ENCODE measurements around the gene MAX.

MAX gene

DNA sequence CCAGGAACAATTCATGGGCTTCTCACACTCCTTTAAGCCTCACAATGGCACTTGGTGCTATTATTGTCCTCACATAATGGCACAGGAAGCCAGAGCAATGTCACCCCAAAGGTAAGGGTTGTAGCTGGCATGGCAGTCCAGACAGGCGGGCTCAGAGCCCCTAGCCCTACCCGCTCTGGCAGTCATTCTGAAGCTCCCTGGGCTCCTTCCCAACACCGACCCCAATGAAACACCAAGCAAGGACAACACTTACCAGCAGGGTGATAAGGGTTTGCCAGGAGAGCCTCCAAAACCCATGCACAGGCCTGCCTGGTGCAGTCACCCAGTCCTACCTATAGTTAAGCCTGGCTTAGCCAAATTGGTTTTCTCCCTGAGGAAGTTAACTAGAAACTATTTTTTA lies 30.8 kb downstream of the MAX start:
- TF ChIP-seq GATA2 (IDR thresholded peaks at IDR 0.05; ENCODE audit: low read depth, low read length) (no peak), GATA3 (IDR thresholded peaks at IDR 0.05; ENCODE audit: low read depth, low read length) (no peak)

GRCh38 chr14:65070471-65070976 lies 31.8 kb downstream of the MAX start:
- no peak for TF ChIP-seq GATA2 (IDR thresholded peaks at IDR 0.05; ENCODE audit: low read depth, low read length)
- no peak for TF ChIP-seq GATA3 (IDR thresholded peaks at IDR 0.05; ENCODE audit: low read depth, low read length)

DNA sequence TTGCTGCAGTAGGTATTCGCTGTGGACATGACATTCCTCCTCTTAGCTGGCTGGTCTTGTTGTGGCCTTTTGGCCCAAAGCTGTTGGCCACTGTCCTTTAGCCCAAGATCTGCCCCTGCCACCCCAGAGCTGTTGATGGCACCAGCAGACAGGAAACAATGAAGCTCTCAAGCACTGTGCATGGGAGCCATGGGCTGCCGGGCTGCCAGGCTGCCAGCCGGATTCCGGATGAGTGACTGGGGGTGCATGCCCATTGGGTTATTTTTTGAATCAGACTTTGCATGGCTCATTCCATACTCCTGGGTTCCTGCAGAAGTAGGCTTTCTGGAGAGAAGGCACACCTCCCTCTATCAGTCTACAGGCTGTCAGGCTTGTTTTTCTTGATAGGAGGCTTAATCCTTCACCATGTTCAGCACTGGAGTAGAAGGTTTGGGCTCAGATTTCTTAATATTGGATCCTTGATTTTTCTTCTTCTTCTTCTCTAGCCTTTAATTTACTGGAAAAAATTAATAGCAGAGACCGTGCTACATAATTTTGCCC lies 32.4 kb downstream of the MAX start:
- TF ChIP-seq GATA2 (IDR thresholded peaks at IDR 0.05; ENCODE audit: low read depth, low read length) (no peak), GATA3 (IDR thresholded peaks at IDR 0.05; ENCODE audit: low read depth, low read length) (no peak)

- TF ChIP-seq GATA3 (IDR thresholded peaks at IDR 0.05; ENCODE audit: low read depth, low read length): no peak
- no peak for TF ChIP-seq GATA2 (IDR thresholded peaks at IDR 0.05; ENCODE audit: low read depth, low read length)
Measured at GRCh38 chr14:65065719-65066118, 36.6 kb downstream of the MAX start.

DNA sequence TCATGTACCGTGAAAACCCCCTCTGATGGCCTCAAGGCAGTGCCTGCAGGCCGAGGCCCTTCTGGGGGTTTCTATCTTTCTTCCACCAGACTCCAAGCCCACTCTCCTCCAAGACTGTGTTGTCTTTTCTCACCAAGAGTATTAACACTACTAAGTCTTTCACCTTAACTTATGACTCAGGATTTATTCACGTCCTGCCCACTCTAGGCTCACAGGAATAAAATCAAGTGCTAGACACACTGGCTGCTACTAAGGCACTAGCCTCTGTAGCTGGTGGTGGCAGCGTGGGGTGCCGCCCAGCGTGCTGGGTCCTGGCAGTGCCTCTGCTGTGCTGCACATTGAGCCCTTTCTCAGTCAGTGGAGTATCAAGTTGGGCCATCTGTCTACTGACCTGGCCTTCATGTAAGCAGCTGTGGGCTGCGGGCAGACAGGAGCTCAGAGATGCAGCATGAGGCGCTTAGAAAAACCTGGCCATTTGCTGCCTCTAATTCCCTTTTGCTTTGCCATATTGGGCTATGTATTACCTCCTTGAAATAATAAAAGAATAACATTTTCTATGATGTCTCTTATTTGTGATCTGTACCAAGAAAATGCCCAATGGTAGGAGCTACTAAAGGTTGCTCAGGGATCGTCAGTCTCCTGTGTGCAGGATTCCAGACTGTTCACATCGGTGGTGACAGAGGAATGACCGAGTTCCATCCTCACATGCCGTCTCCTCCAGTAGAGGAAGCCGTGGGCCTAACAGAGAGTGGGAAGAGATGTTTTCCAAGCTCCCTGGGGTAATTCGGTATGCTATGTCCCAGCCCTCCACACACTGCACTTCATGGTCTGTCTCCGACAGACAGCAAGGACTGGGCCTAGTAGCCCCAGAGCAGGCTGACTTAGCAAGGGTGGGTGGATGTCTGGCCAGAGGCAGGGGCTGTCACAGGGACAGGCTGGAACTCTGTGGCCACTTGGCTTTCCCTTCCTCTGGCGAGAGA lies 39.9 kb downstream of the MAX start:
- no peak for TF ChIP-seq GATA2 (IDR thresholded peaks at IDR 0.05; ENCODE audit: low read depth, low read length)
- no peak for TF ChIP-seq GATA3 (IDR thresholded peaks at IDR 0.05; ENCODE audit: low read depth, low read length)

- no peak for TF ChIP-seq GATA2 (IDR thresholded peaks at IDR 0.05; ENCODE audit: low read depth, low read length)
- TF ChIP-seq GATA3 (IDR thresholded peaks at IDR 0.05; ENCODE audit: low read depth, low read length): no peak
Measured at GRCh38 chr14:65057695-65058094, 44.6 kb downstream of the MAX start.

GRCh38 chr14:65054471-65055085 lies 47.7 kb downstream of the MAX start:
- no peak for TF ChIP-seq GATA3 (IDR thresholded peaks at IDR 0.05; ENCODE audit: low read depth, low read length)
- no peak for TF ChIP-seq GATA2 (IDR thresholded peaks at IDR 0.05; ENCODE audit: low read depth, low read length)

- TF ChIP-seq GATA2 (IDR thresholded peaks at IDR 0.05; ENCODE audit: low read depth, low read length): no peak
- TF ChIP-seq GATA3 (IDR thresholded peaks at IDR 0.05; ENCODE audit: low read depth, low read length): no peak
Measured at GRCh38 chr14:65053466-65053865, 48.9 kb downstream of the MAX start.

DNA sequence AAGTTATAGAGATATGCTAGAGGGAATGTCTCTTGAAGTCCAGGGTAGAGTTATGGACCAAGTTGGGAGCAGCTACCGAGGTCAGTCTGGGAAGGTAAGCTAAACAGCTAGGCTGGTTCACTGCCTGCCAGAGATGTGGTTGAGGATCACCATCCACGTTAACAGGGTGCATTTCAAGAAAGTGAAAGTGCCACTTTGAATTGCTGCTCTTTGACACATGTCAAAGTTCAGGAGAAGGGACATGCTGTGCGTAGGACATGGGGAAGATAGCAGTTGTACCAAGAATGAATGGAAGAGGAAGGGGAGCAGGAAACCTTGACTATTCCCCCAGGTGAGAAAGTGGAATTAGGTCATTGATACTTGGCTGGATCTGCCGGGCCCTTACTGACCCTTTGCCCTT lies 49.5 kb downstream of the MAX start:
- TF ChIP-seq GATA2 (IDR thresholded peaks at IDR 0.05; ENCODE audit: low read depth, low read length) (no peak), GATA3 (IDR thresholded peaks at IDR 0.05; ENCODE audit: low read depth, low read length) (no peak)

DNA sequence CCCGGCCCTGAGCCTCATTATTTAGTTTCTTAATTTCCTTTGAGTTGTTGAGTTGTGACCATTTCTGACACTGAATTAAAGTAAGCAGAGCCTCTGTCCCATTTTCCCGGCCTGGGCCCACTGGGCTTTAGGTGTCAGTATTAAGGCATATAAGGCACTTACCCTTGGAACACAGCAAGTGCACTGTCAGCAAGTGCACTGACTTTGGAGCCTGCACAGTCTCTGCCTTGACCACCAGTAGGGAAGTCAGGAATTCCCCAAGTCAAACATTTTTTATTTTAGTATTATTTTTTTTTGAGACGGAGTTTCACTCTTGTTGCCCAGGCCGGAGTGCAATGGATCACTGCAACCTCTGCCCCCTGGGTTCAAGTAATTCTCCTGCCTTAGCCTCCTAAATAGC lies 56.6 kb downstream of the MAX start:
- TF ChIP-seq GATA2 (IDR thresholded peaks at IDR 0.05; ENCODE audit: low read depth, low read length): no peak
- TF ChIP-seq GATA3 (IDR thresholded peaks at IDR 0.05; ENCODE audit: low read depth, low read length): no peak

GRCh38 chr14:65045006-65045405 lies 57.3 kb downstream of the MAX start:
- no peak for TF ChIP-seq GATA2 (IDR thresholded peaks at IDR 0.05; ENCODE audit: low read depth, low read length)

DNA sequence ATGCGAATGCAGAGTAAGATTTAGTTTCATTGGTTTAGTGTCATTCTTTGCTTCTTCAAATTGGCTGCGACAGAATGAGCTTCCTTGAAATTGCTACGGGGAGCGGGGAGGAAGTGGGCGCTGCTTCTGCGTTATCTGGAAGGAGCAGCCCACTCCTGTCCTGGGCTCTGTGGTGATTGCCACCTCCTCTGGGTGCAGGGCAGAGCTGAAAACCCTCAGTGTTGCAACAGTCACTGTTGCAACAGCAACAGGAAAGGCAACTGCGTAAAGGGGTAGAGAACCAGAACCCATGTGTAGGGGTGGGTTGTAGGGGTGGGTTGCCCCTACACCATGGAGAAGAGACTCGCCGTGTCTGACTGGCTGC lies 57.7 kb downstream of the MAX start:
- TF ChIP-seq GATA2 (IDR thresholded peaks at IDR 0.05; ENCODE audit: low read depth, low read length): no peak
- no peak for TF ChIP-seq GATA3 (IDR thresholded peaks at IDR 0.05; ENCODE audit: low read depth, low read length)

DNA sequence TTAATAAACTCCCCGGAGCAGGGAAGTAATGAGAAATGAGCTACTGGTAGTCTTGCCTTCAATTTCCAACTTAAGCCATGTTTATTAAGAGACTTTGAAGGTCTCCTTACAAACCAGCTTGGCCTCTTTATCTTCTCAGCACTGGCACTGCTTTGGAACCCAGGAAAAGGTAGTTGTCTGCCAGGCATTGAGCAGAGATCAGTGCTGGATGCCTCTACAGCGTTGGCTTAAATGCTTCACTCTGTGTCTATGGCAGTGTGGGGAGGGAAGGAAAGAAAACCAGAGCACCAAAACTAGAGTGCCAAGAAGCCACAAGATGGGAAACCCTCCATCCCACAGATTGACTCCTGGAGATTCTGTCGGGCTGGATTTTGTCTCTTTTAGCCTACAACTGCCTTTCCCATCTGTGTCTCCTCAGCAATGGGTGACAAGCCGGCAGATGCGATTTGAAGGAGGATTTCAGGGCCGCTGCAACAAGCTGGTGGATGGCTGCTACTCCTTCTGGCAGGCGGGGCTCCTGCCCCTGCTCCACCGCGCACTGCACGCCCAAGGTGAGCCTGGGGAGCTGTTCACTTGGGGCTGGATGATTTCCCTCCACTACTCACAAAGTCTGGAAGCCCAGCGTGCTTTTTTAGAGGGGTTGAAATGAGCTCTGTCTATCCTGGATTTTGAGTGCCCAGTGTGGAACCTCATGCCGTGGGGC lies 58.3 kb downstream of the MAX start:
- TF ChIP-seq GATA3 (IDR thresholded peaks at IDR 0.05; ENCODE audit: low read depth, low read length) (no peak), GATA2 (IDR thresholded peaks at IDR 0.05; ENCODE audit: low read depth, low read length) (no peak)

DNA sequence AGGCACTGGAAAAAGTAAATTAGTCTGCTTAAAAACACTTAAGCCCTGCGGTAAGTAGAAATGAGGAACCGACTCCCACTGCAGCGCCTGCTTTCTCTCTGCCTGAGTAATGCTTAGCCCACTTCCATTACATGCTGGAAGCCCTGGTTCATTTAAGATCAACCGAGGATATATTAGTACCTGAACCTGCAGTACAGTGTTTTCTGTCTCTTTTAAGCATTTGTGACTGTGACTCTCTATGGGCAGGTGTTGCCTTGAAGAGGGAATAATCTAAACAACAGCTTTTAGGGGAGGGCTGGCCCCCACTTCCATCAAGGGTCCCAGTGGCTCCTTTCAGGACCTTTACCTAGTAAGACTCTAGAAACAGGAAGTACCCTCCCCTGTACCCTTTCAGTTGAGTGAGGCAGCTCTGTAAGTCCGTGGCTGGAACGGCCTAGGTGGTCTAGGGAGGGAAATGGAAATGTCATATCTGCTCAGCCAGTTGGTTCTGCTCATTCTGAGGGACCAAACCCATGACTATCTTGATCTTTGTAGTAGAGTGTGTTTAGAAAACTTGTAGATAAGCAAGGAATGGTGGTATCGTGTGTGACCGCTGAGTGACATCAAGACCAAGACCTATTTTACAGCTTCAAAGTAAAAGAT lies 59.5 kb downstream of the MAX start:
- no peak for TF ChIP-seq GATA3 (IDR thresholded peaks at IDR 0.05; ENCODE audit: low read depth, low read length)
- no peak for TF ChIP-seq GATA2 (IDR thresholded peaks at IDR 0.05; ENCODE audit: low read depth, low read length)

All from SH-SY5Y (cell line).